Pancreas (tissue), 10 donors: ENCODE results near the gene ALDOA. TPM values are rescaled to one million over a fixed set of nuclear protein-coding genes. Genes with fewer than 3 reads are reported as not detected.

ENCODE experiments used
- ATAC-seq, 4 donors: fragments of 200-7000 bp; cut with Tn5 transposase; one replicate each; pipeline versions ENCODE4 v1.8.0 to v1.9.1; 2020; ENCODE audit warnings: mild to moderate bottlenecking in 4 of 4, moderate library complexity in 4 of 4
- DNase-seq, 6 donors: peaks; one replicate each; pipeline ENCODE4 v3.0.0-alpha.2; 2020
- FAIRE-seq: peaks from 2 replicates; lab custom pipeline; 2012; peaks lifted over from hg19 to GRCh38; lab: Jason Lieb, UNC
- H3K27ac ChIP-seq, 4 donors: fragments of 200-600 bp; sonication (generic); 1 replicate in 3 of 4; 2 replicates in 1 of 4; pipeline versions ENCODE4 v1.5.0 to v1.8.0; 2020
- H3K27me3 ChIP-seq, 4 donors: fragments of 200-600 bp; one replicate each; pipeline ENCODE4 v1.8.0; 2021
- H3K36me3 ChIP-seq, 3 donors: fragments of 200-600 bp; sonication (generic) in 1 of 3; one replicate each; pipeline versions ENCODE4 v1.5.0 to v1.8.0; 2020 to 2021
- H3K4me1 ChIP-seq, 3 donors: fragments of 200-600 bp; one replicate each; pipeline ENCODE4 v1.8.0; 2021
- H3K4me3 ChIP-seq, 4 donors: fragments of 200-600 bp; sonication (generic) in 2 of 4; one replicate each; pipeline versions ENCODE4 v1.5.0 to v1.8.0; 2020 to 2021
- H3K9me3 ChIP-seq, 4 donors: fragments of 200-600 bp; one replicate each; pipeline ENCODE4 v1.8.0; 2021
- CTCF ChIP-seq, 4 donors: fragments of 200-600 bp; sonication (generic) in 3 of 4; IDR thresholded peaks; one replicate each; pipeline versions ENCODE4 v1.5.0 to v1.8.0; 2021; ENCODE audit warnings: antibody characterized with exemption in 4 of 4
- WGBS, 2 donors: extraction: QIAGEN DNeasy Blood & Tissue Kit; methylation state at CpG; one replicate each; pipeline ENCODE4 v1.1.7; 2013; 5-methylcytosine and 5-hydroxymethylcytosine counted together
- intact Hi-C, 3 donors: fragments of 100-400 bp; cut with DNase I; formaldehyde crosslinking; loops; one replicate each; pipeline versions ENCODE4 v1.11.1 to v1.14.2; 2022
- polyA plus RNA-seq, 2 donors: library from polyadenylated mRNA; stranded (reverse); fragments of 200-250 nt; gene quantifications; one replicate each; pipeline ENCODE4 v1.2.3, GENCODE V29; 2013
- total RNA-seq, 6 donors: library from RNA; stranded (reverse); fragmentation: NEBNext Ultra II Directional in 4 of 6; extraction: Animal tissue kit (Norgen Biotek cat#: 25700) in 4 of 6; gene quantifications; one replicate each; pipeline versions ENCODE4 v1.2.1 to v1.2.4, GENCODE V29; 2021 to 2023
- donor health status: healthy with polysubstance abuse.
- donor health status: DM: no; HTN: no; CAD: no; lungs with moderate emphysema.
- donor health status: DM: no; HTN: no; CAD: no.
- donor health status: control.
- donor health status: control.
- donor health status: Bipolar disorder and iron deficiency.
- donor health status: DM: yes; HTN: yes; CAD: no.
- donor health status: DM: no; HTN: no; CAD: no.
- donor health status: DM: no; HTN: no; CAD: no.
- donor health status: DM: yes; HTN: yes; CAD: no.

Gene ALDOA
- total and polyA plus RNA-seq, 8 donors, result 234 to 425 (median 327) TPM

DNA sequence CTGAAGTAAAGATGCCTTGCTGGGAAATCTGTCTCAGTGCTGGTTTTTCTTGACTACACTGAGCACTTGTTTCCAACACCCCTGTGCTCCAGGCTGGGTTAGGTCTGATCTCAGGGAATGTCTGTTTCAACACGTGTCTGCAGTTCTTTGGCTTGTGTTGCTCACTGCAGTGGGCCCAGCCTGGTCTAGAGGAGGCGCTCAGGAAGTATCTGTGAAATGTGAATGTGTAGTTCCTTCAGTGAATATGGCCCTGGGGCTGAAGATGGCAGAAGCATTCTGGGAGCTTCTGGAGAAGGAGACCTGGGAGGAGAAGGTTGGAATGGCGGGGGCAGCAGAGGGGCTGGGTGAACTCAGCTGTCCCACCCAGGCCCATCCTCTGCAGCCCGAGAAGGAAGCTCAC lies 38.5 kb downstream of the ALDOA start:
- no peaks in the 10 kb centered on the region for H3K9me3 ChIP-seq
- FAIRE-seq (no peak), DNase-seq (no peak), ATAC-seq (no peak)
- TF ChIP-seq CTCF (IDR thresholded peaks at IDR 0.05), result no peak
- 88 to 94% methylated on average over 4 of the region's 4 CpGs for WGBS, 2 donors
- no peaks in the 10 kb centered on the region for H3K4me1 ChIP-seq
- no peak overlapping the region for H3K27ac ChIP-seq
- no peaks in the 10 kb centered on the region for H3K27me3 ChIP-seq
- intact Hi-C loops, result no loop called here
- H3K36me3 ChIP-seq, result no peaks in the 10 kb centered on the region
- H3K4me3 ChIP-seq, result no peak overlapping the region

GRCh38 chr16:30104492-30104891 lies 38.9 kb downstream of the ALDOA start:
- no peak for FAIRE-seq
- H3K27ac ChIP-seq, result no peak overlapping the region

DNA sequence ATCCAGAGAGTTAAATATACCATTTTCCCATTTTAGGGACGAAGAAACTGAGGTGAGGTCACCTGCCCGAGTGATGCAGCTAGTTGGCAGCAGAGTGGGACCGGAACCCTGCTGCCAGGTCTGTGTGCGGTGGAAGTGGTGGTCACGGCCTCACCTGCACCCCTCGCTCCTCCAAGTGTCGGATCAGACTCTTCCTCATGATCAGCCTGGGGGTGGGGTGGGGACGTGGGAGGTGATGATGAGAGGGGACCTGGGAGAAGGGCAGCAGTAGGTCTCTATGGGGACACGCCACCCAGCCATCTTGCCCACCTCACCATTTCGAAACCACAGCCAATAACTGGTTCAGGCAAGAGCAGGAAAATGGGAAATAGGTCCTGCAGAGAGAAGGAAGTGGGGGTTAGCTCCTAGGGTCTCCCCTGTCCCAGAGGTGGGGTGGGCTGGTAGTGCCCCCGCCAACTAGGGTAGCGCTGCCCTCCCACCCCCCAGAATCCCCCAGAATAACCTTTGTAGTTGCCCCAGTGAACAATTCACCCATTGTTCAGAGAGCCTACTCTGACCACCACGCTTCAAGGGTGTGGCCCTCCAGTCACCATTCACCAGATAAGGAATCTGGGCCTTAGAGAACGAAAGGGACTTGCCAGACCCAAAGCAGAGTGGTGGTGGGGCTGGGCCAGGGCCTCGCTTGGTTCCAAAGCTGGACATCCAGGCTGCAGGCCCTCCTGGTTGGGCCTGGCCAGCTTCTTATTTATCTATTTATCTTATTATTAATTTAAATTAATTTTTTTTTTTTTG lies 42.7 kb downstream of the ALDOA start:
- 85 to 88% methylated on average over 15 of the region's 15 CpGs for WGBS, 2 donors
- intact Hi-C loops, result no loop called here
- DNase-seq (no peak), FAIRE-seq (no peak), ATAC-seq (no peak)
- TF ChIP-seq CTCF (IDR thresholded peaks at IDR 0.05), result no peak
- Histone ChIP-seq H3K27ac (no peak overlapping the region), H3K9me3 (no peaks in the 10 kb centered on the region), H3K4me1 (no peaks in the 10 kb centered on the region), H3K4me3 (no peak overlapping the region), H3K36me3 (no peaks in the 10 kb centered on the region), H3K27me3 (no peaks in the 10 kb centered on the region)

More at GRCh38 chr16:30104492-30104891, 38.9 kb downstream of the ALDOA start:
- ATAC-seq, result peak in 2 of 4 donors; percentile 31 to 62
- Histone ChIP-seq H3K4me3 (no peak overlapping the region), H3K9me3 (no peaks in the 10 kb centered on the region), H3K36me3 (no peaks in the 10 kb centered on the region), H3K27me3 (no peaks in the 10 kb centered on the region), H3K4me1 (no peaks in the 10 kb centered on the region)
- intact Hi-C loops, result no loop called here
- WGBS, 2 donors, result 50 to 54% methylated on average over 6 of the region's 6 CpGs
- DNase-seq, result peak in 1 of 6 donors; percentile 61
- TF ChIP-seq CTCF (IDR thresholded peaks at IDR 0.05), result no peak

- no peaks in the 10 kb centered on the region for H3K9me3 ChIP-seq
- no peaks in the 10 kb centered on the region for H3K4me1 ChIP-seq
- no peak overlapping the region for H3K27ac ChIP-seq
- no peak for ATAC-seq
- FAIRE-seq, result no peak
- WGBS, 2 donors, result 81 to 82% methylated on average over 7 of the region's 7 CpGs
- intact Hi-C loops, result no loop called here
- H3K4me3 ChIP-seq, result no peak overlapping the region
- DNase-seq, result no peak
- H3K36me3 ChIP-seq, result peaks cover 0 to 8% (median 0%) of the 10 kb centered on the region in 3 donors
- no peak for TF ChIP-seq CTCF (IDR thresholded peaks at IDR 0.05)
- H3K27me3 ChIP-seq, result no peaks in the 10 kb centered on the region
These were observed 45.1 kb downstream of the ALDOA start for GRCh38 chr16:30110661-30111060.
